Measurements from ENCODE around the gene NME7. TPM values are rescaled to one million over a fixed set of nuclear protein-coding genes. Genes with fewer than 3 reads are reported as not detected.

NME7 gene
- total and polyA plus RNA-seq, 4 donors, result 7.8 to 26.5 (median 9.4) TPM

DNA sequence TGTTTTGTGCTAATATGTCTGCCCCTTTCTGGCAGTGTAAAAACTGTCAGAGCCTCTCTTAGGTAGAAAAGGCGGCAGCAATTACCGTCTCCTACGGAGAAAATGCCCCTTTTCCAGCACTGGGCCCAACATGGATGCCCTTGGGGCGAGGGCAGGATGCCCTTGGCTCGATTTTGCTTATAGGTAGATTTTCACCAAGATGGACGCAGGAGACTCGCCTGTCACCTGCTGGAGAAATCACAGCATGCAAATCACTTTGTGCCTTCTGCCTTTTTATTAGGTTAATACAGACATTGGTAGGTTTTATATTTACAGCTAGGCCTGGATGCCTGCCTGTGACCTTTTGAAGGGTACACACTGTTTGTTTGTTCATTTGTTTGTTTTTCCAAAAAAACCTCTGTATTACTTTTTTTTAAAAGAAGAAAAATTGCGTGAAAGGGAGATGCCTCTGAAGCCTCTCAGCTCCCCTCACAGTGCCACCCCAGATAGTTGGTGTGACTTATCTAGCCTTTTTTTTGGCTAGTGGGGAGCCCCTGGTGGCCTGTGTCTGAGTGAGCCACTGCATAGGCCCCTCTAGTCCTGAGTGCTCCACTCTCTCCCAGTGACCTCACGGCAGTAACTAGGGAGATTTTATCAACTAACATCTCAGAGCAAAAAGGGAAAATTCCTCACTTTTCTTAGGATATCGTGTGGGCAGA is 258.6 kb downstream of the NME7 start:
- no peaks in the 10 kb centered on the region for H3K9me3 ChIP-seq (ENCODE audit: control insufficient read depth in 4 of 4, low read length in 3 of 4)
- TF ChIP-seq GABPA (IDR thresholded peaks at IDR 0.05 in 1 of 2, conservative IDR thresholded peaks at IDR 0.05 in 1 of 2) (peak in 1 of 2 donors; percentile 23), RAD21 (IDR thresholded peaks at IDR 0.05) (peak; percentile 67 to 68), EGR1 (IDR thresholded peaks at IDR 0.05; ENCODE audit: low read depth in 2 of 2) (peak in 1 of 2 donors; percentile 39), HNF4G (IDR thresholded peaks at IDR 0.05) (no peak), JUND (IDR thresholded peaks at IDR 0.05) (peak in 1 of 2 donors; percentile 37), SP1 (IDR thresholded peaks at IDR 0.05) (peak; percentile 75), HNF4A (conservative IDR thresholded peaks at IDR 0.05) (peak; percentile 34 to 49), FOXA2 (IDR thresholded peaks at IDR 0.05) (peak; percentile 76), YY1 (IDR thresholded peaks at IDR 0.05) (peak; percentile 97), TAF1 (conservative IDR thresholded peaks at IDR 0.05) (peak; percentile 90), RXRA (IDR thresholded peaks at IDR 0.05) (peak; percentile 77 to 78), FOXA1 (IDR thresholded peaks at IDR 0.05) (peak; percentile 49)
- TF ChIP-seq, protein P1, sequence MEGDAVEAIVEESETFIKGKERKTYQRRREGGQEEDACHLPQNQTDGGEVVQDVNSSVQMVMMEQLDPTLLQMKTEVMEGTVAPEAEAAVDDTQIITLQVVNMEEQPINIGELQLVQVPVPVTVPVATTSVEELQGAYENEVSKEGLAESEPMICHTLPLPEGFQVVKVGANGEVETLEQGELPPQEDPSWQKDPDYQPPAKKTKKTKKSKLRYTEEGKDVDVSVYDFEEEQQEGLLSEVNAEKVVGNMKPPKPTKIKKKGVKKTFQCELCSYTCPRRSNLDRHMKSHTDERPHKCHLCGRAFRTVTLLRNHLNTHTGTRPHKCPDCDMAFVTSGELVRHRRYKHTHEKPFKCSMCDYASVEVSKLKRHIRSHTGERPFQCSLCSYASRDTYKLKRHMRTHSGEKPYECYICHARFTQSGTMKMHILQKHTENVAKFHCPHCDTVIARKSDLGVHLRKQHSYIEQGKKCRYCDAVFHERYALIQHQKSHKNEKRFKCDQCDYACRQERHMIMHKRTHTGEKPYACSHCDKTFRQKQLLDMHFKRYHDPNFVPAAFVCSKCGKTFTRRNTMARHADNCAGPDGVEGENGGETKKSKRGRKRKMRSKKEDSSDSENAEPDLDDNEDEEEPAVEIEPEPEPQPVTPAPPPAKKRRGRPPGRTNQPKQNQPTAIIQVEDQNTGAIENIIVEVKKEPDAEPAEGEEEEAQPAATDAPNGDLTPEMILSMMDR (IDR thresholded peaks at IDR 0.05; ENCODE audit: low read depth, low read length, missing input control), result peak; percentile 36
- TF ChIP-seq, protein P2, sequence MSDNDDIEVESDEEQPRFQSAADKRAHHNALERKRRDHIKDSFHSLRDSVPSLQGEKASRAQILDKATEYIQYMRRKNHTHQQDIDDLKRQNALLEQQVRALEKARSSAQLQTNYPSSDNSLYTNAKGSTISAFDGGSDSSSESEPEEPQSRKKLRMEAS (IDR thresholded peaks at IDR 0.05), result no peak
- TF ChIP-seq, protein P3, sequence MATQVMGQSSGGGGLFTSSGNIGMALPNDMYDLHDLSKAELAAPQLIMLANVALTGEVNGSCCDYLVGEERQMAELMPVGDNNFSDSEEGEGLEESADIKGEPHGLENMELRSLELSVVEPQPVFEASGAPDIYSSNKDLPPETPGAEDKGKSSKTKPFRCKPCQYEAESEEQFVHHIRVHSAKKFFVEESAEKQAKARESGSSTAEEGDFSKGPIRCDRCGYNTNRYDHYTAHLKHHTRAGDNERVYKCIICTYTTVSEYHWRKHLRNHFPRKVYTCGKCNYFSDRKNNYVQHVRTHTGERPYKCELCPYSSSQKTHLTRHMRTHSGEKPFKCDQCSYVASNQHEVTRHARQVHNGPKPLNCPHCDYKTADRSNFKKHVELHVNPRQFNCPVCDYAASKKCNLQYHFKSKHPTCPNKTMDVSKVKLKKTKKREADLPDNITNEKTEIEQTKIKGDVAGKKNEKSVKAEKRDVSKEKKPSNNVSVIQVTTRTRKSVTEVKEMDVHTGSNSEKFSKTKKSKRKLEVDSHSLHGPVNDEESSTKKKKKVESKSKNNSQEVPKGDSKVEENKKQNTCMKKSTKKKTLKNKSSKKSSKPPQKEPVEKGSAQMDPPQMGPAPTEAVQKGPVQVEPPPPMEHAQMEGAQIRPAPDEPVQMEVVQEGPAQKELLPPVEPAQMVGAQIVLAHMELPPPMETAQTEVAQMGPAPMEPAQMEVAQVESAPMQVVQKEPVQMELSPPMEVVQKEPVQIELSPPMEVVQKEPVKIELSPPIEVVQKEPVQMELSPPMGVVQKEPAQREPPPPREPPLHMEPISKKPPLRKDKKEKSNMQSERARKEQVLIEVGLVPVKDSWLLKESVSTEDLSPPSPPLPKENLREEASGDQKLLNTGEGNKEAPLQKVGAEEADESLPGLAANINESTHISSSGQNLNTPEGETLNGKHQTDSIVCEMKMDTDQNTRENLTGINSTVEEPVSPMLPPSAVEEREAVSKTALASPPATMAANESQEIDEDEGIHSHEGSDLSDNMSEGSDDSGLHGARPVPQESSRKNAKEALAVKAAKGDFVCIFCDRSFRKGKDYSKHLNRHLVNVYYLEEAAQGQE (IDR thresholded peaks at IDR 0.05), result peak; percentile 57
- TF ChIP-seq, protein P4, sequence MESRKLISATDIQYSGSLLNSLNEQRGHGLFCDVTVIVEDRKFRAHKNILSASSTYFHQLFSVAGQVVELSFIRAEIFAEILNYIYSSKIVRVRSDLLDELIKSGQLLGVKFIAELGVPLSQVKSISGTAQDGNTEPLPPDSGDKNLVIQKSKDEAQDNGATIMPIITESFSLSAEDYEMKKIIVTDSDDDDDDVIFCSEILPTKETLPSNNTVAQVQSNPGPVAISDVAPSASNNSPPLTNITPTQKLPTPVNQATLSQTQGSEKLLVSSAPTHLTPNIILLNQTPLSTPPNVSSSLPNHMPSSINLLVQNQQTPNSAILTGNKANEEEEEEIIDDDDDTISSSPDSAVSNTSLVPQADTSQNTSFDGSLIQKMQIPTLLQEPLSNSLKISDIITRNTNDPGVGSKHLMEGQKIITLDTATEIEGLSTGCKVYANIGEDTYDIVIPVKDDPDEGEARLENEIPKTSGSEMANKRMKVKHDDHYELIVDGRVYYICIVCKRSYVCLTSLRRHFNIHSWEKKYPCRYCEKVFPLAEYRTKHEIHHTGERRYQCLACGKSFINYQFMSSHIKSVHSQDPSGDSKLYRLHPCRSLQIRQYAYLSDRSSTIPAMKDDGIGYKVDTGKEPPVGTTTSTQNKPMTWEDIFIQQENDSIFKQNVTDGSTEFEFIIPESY (IDR thresholded peaks at IDR 0.05), result no peak
- TF ChIP-seq, protein P5, sequence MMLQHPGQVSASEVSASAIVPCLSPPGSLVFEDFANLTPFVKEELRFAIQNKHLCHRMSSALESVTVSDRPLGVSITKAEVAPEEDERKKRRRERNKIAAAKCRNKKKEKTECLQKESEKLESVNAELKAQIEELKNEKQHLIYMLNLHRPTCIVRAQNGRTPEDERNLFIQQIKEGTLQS (IDR thresholded peaks at IDR 0.05), result no peak
- WGBS, result 23% methylated on average over 10 of the region's 10 CpGs
- H3K9ac ChIP-seq (ENCODE audit: low read depth in 1 of 2, low read length in 2 of 2), result peak overlapping the region; percentile 93 to 99
- no peak for DNase-seq (ENCODE audit: low spot score)
- peaks cover 1 to 17% (median 7%) of the 10 kb centered on the region in 4 donors for H3K36me3 ChIP-seq (ENCODE audit: control insufficient read depth in 4 of 4, insufficient read depth in 3 of 4, low read depth in 1 of 4, low read length in 3 of 4)
- H3K27me3 ChIP-seq (ENCODE audit: control insufficient read depth in 4 of 4, insufficient read depth in 4 of 4, low read length in 3 of 4), result no peaks in the 10 kb centered on the region
- peak overlapping the region; percentile 70 to 87 (median 85) for H3K4me3 ChIP-seq (ENCODE audit: low read depth in 1 of 3, low read length in 3 of 3)
- peaks cover 8 to 56% (median 33%) of the 10 kb centered on the region in 4 donors for H3K4me1 ChIP-seq (ENCODE audit: control insufficient read depth in 4 of 4, insufficient read depth in 4 of 4, low read length in 3 of 4)
- H3K27ac ChIP-seq (ENCODE audit: low read depth in 1 of 2, low read length in 2 of 2), result peak overlapping the region; percentile 80 to 88

Measured in liver (tissue), 9 donors.